Endothelial cell of umbilical vein (primary cell): ENCODE data around the gene MYO1C.

Source experiments
- CTCF ChIP-seq, 2 donors: IDR thresholded peaks; 1 replicate in 1 of 2; 2 replicates in 1 of 2; pipeline ENCODE4 v1.5.1; 2011; ENCODE audit warnings: low read length in 2 of 2, mild to moderate bottlenecking in 2 of 2, moderate library complexity in 2 of 2, control low read depth in 1 of 2, inconsistent platforms in 1 of 2, low read depth in 1 of 2; ENCODE audit not compliant: insufficient read depth in 1 of 2; ENCODE audit errors: extremely low read depth in 1 of 2
- GATA2 ChIP-seq: IDR thresholded peaks from 2 replicates; pipeline ENCODE4 v1.7.0; 2011; ENCODE audit warnings: low read depth, mild to moderate bottlenecking, moderate library complexity, mixed read lengths, low read length; ENCODE audit not compliant: insufficient read length, insufficient read depth
- POLR2A ChIP-seq: IDR thresholded peaks from 2 replicates; pipeline ENCODE4 v1.6.1; 2012; ENCODE audit warnings: low read depth, mild to moderate bottlenecking, control low read depth, low read length

- TF ChIP-seq CTCF (IDR thresholded peaks at IDR 0.05; ENCODE audit: extremely low read depth in 1 of 2, insufficient read depth in 1 of 2, low read depth in 1 of 2, low read length in 2 of 2) (no peak), POLR2A (no peak), GATA2 (no peak)
Measured at GRCh38 chr17:1529863-1530262, 37.4 kb upstream of the MYO1C start.
